GM23338 (cell line): ENCODE results near the gene ZNF28. TPM values are rescaled to one million over a fixed set of nuclear protein-coding genes. Genes with fewer than 3 reads are reported as not detected.
"Not testable (repeated sequence)": the region's sequence is repeated elsewhere in the genome, so short reads cannot be mapped to it uniquely, and the experiment has no call there.

Source experiments
- ATAC-seq: fragments of 200-7000 bp; cut with Tn5 transposase; 3 replicates; pipeline ENCODE4 v1.9.1; 2020
- DNase-seq: peaks from one replicate; pipeline ENCODE4 v3.0.0-alpha.2; 2015; ENCODE audit warnings: low spot score
- H2AFZ ChIP-seq: fragments of 200-600 bp; sonication (generic); 2 replicates; pipeline ENCODE4 v1.8.0; 2016; ENCODE audit warnings: antibody characterized with exemption, mild to moderate bottlenecking, moderate library complexity
- H3F3A ChIP-seq: fragments of 200-600 bp; sonication (generic); replicated peaks from 2 replicates; pipeline ENCODE4 v1.8.0; 2017; ENCODE audit warnings: antibody characterized with exemption, mixed run types, low read depth
- H3K27ac ChIP-seq: fragments of 200-600 bp; sonication (generic); 2 replicates; pipeline ENCODE4 v1.6.1; 2016; ENCODE audit warnings: low read depth
- H3K27me3 ChIP-seq: fragments of 200-600 bp; sonication (generic); 2 replicates; pipeline ENCODE4 v1.8.0; 2016; ENCODE audit warnings: mild to moderate bottlenecking, mixed run types, moderate library complexity; ENCODE audit not compliant: insufficient read depth
- H3K36me3 ChIP-seq: fragments of 200-600 bp; sonication (generic); 2 replicates; pipeline ENCODE4 v1.8.0; 2016; ENCODE audit warnings: mild to moderate bottlenecking; ENCODE audit not compliant: insufficient read depth
- H3K4me1 ChIP-seq: fragments of 200-600 bp; sonication (generic); 2 replicates; pipeline ENCODE4 v1.8.0; 2016; ENCODE audit warnings: mild to moderate bottlenecking, moderate library complexity; ENCODE audit not compliant: insufficient read depth
- H3K4me2 ChIP-seq: fragments of 200-600 bp; sonication (generic); 2 replicates; pipeline ENCODE4 v1.7.1; 2017; ENCODE audit warnings: mixed run types
- H3K4me3 ChIP-seq: fragments of 200-600 bp; sonication (generic); 2 replicates; pipeline ENCODE4 v1.6.1; 2016; ENCODE audit warnings: mixed run types
- H3K79me2 ChIP-seq: fragments of 200-600 bp; sonication (generic); replicated peaks from 2 replicates; pipeline ENCODE4 v1.8.0; 2017; ENCODE audit warnings: mild to moderate bottlenecking; ENCODE audit not compliant: insufficient read depth
- H3K9me2 ChIP-seq: fragments of 200-600 bp; sonication (generic); 2 replicates; pipeline ENCODE4 v1.8.0; 2017; ENCODE audit not compliant: insufficient read depth
- H4K20me1 ChIP-seq: fragments of 200-600 bp; sonication (generic); replicated peaks from 2 replicates; pipeline ENCODE4 v1.8.0; 2017; ENCODE audit warnings: mild to moderate bottlenecking; ENCODE audit not compliant: insufficient read depth
- H3K27ac Mint-ChIP-seq: 2 replicates; pipeline ENCODE4 v1.8.0; 2020; ENCODE audit warnings: inconsistent platforms, mild to moderate bottlenecking, moderate library complexity, mixed read lengths
- H3K27me3 Mint-ChIP-seq: 3 replicates; pipeline ENCODE4 v1.8.0; 2022; ENCODE audit warnings: low read depth, mild to moderate bottlenecking, moderate library complexity, mixed read lengths, inconsistent platforms; ENCODE audit not compliant: insufficient read depth, poor library complexity
- H3K36me3 Mint-ChIP-seq: 3 replicates; pipeline ENCODE4 v1.8.0; 2021; ENCODE audit warnings: low read depth, mild to moderate bottlenecking, inconsistent platforms, moderate library complexity, mixed read lengths
- H3K4me1 Mint-ChIP-seq: 3 replicates; pipeline ENCODE4 v1.8.0; 2020; ENCODE audit warnings: mild to moderate bottlenecking, inconsistent platforms, mixed read lengths
- H3K4me3 Mint-ChIP-seq: 3 replicates; pipeline ENCODE4 v1.8.0; 2021; ENCODE audit warnings: moderate library complexity, mild to moderate bottlenecking, inconsistent platforms, mixed read lengths
- H3K9me3 Mint-ChIP-seq: 3 replicates; pipeline ENCODE4 v1.8.0; 2020; ENCODE audit warnings: moderate library complexity, mild to moderate bottlenecking, inconsistent platforms, mixed read lengths
- POLR2AphosphoS5 ChIP-seq: IDR thresholded peaks from 2 replicates; pipeline ENCODE4 v1.6.1; 2016; ENCODE audit warnings: antibody characterized with exemption, low read depth
- long read RNA-seq: library from polyadenylated mRNA; unstranded; transcript quantifications from one replicate; pipeline ENCODE4 v2.0.0, GENCODE V29; 2020; ENCODE audit not compliant: unreplicated experiment
- polyA plus RNA-seq: library from polyadenylated mRNA; unstranded; fragments of >200 nt; fragmentation: Nextera tagmentation; extraction: Ambion mirVana; gene quantifications from 2 replicates; pipeline ENCODE4 v1.2.1, GENCODE V29; 2016
- total RNA-seq: library from RNA; depleted of rRNA; stranded (reverse); fragments of >200 nt; shearing (Covaris generic); gene quantifications from 2 replicates; pipeline ENCODE4 v1.2.3, GENCODE V29; 2014; rRNA removed

The ZNF28 gene
- total RNA-seq (31.0 and 42.0 TPM in 2 replicates), polyA plus RNA-seq (6.7 and 12.5 TPM in 2 replicates)
- long read RNA-seq, partial matches to known transcripts: 0 of 2 reads
- long read RNA-seq, other reads (novel, unspliced or antisense): 1 of 2 reads

- H3K27me3 Mint-ChIP-seq: peaks cover 22% of the 10 kb centered on the region
- not testable (repeated sequence) for H4K20me1 ChIP-seq, H3K27ac ChIP-seq, H3K9me2 ChIP-seq, H3K27me3 ChIP-seq, H3K27ac Mint-ChIP-seq, H3K36me3 ChIP-seq, H3K4me1 Mint-ChIP-seq, H3K9me3 Mint-ChIP-seq, H3K4me1 ChIP-seq, H3F3A ChIP-seq, H3K79me2 ChIP-seq
- peaks cover 14% of the 10 kb centered on the region for H3K36me3 Mint-ChIP-seq
- Histone ChIP-seq H3K4me2 (peak within 1 kb of the TSS; percentile 91), H3K4me3 (peak within 1 kb of the TSS; percentile 89), H2AFZ (0 out of 2 replicates have a peak within 1 kb of the TSS, but pooled peaks have one; percentile 66)
- ATAC-seq: peak; percentile 98
- peak within 1 kb of the TSS; percentile 96 for H3K4me3 Mint-ChIP-seq
- TF ChIP-seq POLR2AphosphoS5: peak; percentile 48
- peak; percentile 68 for DNase-seq
Observed at GRCh38 chr19:52821204-52821960, at the start of gene ZNF28. ZNF28 (minus strand) TSS chr19:52821633; CDS start chr19:52817958, 3,675 bp downstream.

- not testable (repeated sequence) for H3K4me1 ChIP-seq, H3K4me1 Mint-ChIP-seq, H3K36me3 Mint-ChIP-seq, H3K36me3 ChIP-seq, H3K4me2 ChIP-seq, H3K4me3 Mint-ChIP-seq, ATAC-seq, H3F3A ChIP-seq, H3K27ac ChIP-seq, DNase-seq, H3K9me3 Mint-ChIP-seq, H3K27me3 ChIP-seq, H3K4me3 ChIP-seq, H4K20me1 ChIP-seq, H2AFZ ChIP-seq, H3K27me3 Mint-ChIP-seq, H3K79me2 ChIP-seq, H3K9me2 ChIP-seq, H3K27ac Mint-ChIP-seq
Observed at GRCh38 chr19:52868031-52868430, 46.6 kb upstream of the ZNF28 start.

- H3K4me1 ChIP-seq, H3K36me3 ChIP-seq, H3K27me3 ChIP-seq, H3K79me2 ChIP-seq, H3K36me3 Mint-ChIP-seq, H4K20me1 ChIP-seq, H3K4me1 Mint-ChIP-seq, H3K27ac Mint-ChIP-seq, H3F3A ChIP-seq, H3K27me3 Mint-ChIP-seq, H3K9me2 ChIP-seq, H3K9me3 Mint-ChIP-seq: not testable (repeated sequence)
- H3K4me3 ChIP-seq: peak within 1 kb of the TSS; percentile 96
- ATAC-seq (peak; percentile 98), DNase-seq (peak; percentile 83)
- peak within 1 kb of the TSS; percentile 83; the same call in 1 of the 2 replicates for H3K27ac ChIP-seq
- peak; percentile 78 for TF ChIP-seq POLR2AphosphoS5
- peak within 1 kb of the TSS; percentile 96 for H2AFZ ChIP-seq
- peak within 1 kb of the TSS; percentile 85 for H3K4me3 Mint-ChIP-seq
- H3K4me2 ChIP-seq: peak within 1 kb of the TSS; percentile 89
Observed at GRCh38 chr19:52857378-52858191, 36.2 kb upstream of the ZNF28 start, which contains the start of gene ZNF468. ZNF468 (minus strand) TSS chr19:52857619; CDS start chr19:52854272, 3,347 bp downstream.

- H3K36me3 ChIP-seq, H3K27me3 ChIP-seq, H4K20me1 ChIP-seq, H3K9me2 ChIP-seq, H3K9me3 Mint-ChIP-seq, H3K27ac ChIP-seq, H3K79me2 ChIP-seq, H3K27me3 Mint-ChIP-seq, H3K4me1 ChIP-seq, H3K27ac Mint-ChIP-seq, H3F3A ChIP-seq, H3K4me1 Mint-ChIP-seq: not testable (repeated sequence)
- H3K4me3 Mint-ChIP-seq: peak overlapping the region; percentile 85
- peak; percentile 70 for ATAC-seq
- H3K36me3 Mint-ChIP-seq: peaks cover 12% of the 10 kb centered on the region
- Histone ChIP-seq H3K4me3 (peak overlapping the region; percentile 96), H3K4me2 (peak overlapping the region; percentile 89), H2AFZ (peak overlapping the region; percentile 96)
- DNase-seq: peak; percentile 20
Observed at GRCh38 chr19:52856540-52857377, 35.3 kb upstream of the ZNF28 start.

GRCh38 chr19:52847352-52847751 lies 25.9 kb upstream of the ZNF28 start:
- not testable (repeated sequence) for H3K4me1 ChIP-seq, H3K4me1 Mint-ChIP-seq, DNase-seq, H3K27ac Mint-ChIP-seq, H3K27me3 Mint-ChIP-seq, H3K79me2 ChIP-seq, H4K20me1 ChIP-seq, H3K4me3 ChIP-seq, H3K4me2 ChIP-seq, H3K4me3 Mint-ChIP-seq, H3K9me2 ChIP-seq, H3F3A ChIP-seq, H3K27ac ChIP-seq, ATAC-seq, H3K27me3 ChIP-seq, H2AFZ ChIP-seq
- H3K36me3 ChIP-seq: peaks cover 19% of the 10 kb centered on the region
- Mint-ChIP-seq H3K36me3 (peaks cover 80% of the 10 kb centered on the region), H3K9me3 (peaks cover 12% of the 10 kb centered on the region; the same call in 2 of the 3 replicates)
